Osteocyte (in vitro differentiated cells): ENCODE measurements around the gene ST7. TPM values are rescaled to one million over a fixed set of nuclear protein-coding genes. Genes with fewer than 3 reads are reported as not detected.

Experiments used
- DNase-seq: peaks from one replicate; pipeline ENCODE4 v3.0.0; 2021; ENCODE audit warnings: mixed read lengths; ENCODE audit not compliant: unreplicated experiment; ENCODE audit errors: extremely low spot score
- H3K27ac Mint-ChIP-seq: one replicate; pipeline ENCODE4 v1.8.0; 2021; ENCODE audit warnings: mild to moderate bottlenecking, mixed read lengths; ENCODE audit not compliant: unreplicated experiment
- H3K27me3 Mint-ChIP-seq: one replicate; pipeline ENCODE4 v1.8.0; 2021; ENCODE audit warnings: mixed read lengths; ENCODE audit not compliant: unreplicated experiment
- H3K36me3 Mint-ChIP-seq: one replicate; pipeline ENCODE4 v1.8.0; 2021; ENCODE audit warnings: mixed read lengths; ENCODE audit not compliant: unreplicated experiment
- H3K4me1 Mint-ChIP-seq: one replicate; pipeline ENCODE4 v1.8.0; 2021; ENCODE audit warnings: mixed read lengths; ENCODE audit not compliant: unreplicated experiment
- H3K4me3 Mint-ChIP-seq: one replicate; pipeline ENCODE4 v1.8.0; 2021; ENCODE audit warnings: mild to moderate bottlenecking, moderate library complexity, mixed read lengths; ENCODE audit not compliant: unreplicated experiment
- H3K9me3 Mint-ChIP-seq: one replicate; pipeline ENCODE4 v1.8.0; 2021; ENCODE audit warnings: mixed read lengths; ENCODE audit not compliant: unreplicated experiment
- CTCF ChIP-seq: fragments of 200-600 bp; sonication (generic); IDR thresholded peaks from 2 replicates; pipeline ENCODE4 v1.5.0; 2021; ENCODE audit warnings: antibody characterized with exemption, mild to moderate bottlenecking, moderate library complexity
- total RNA-seq: library from RNA; stranded (reverse); gene quantifications from 2 replicates; pipeline ENCODE4 v1.2.1, GENCODE V29; 2021

Gene ST7
- total RNA-seq, 1 donor from 2014 or later = 68.5 TPM

- Mint-ChIP-seq H3K36me3 (peaks cover 43% of the 10 kb centered on the region), H3K4me3 (no peak overlapping the region), H3K4me1 (peaks cover 27% of the 10 kb centered on the region), H3K27me3 (no peaks in the 10 kb centered on the region), H3K9me3 (no peaks in the 10 kb centered on the region), H3K27ac (peak overlapping the region; percentile 2)
- DNase-seq = no peak
- TF ChIP-seq CTCF = no peak
Observed at GRCh38 chr7:117210397-117210796, 257.1 kb downstream of the ST7 start.

- peak overlapping the region; percentile 66 for H3K27ac Mint-ChIP-seq
- TF ChIP-seq CTCF = no peak
- peaks cover 48% of the 10 kb centered on the region for H3K36me3 Mint-ChIP-seq
- DNase-seq = no peak
- H3K27me3 Mint-ChIP-seq = no peaks in the 10 kb centered on the region
- H3K4me1 Mint-ChIP-seq = peaks cover 32% of the 10 kb centered on the region
- H3K4me3 Mint-ChIP-seq = no peak overlapping the region
- H3K9me3 Mint-ChIP-seq = no peaks in the 10 kb centered on the region
Observed at GRCh38 chr7:117210908-117211307, 257.6 kb downstream of the ST7 start.

GRCh38 chr7:117211614-117212013, 258.3 kb downstream of the ST7 start:
- TF ChIP-seq CTCF = no peak
- DNase-seq = no peak
- Mint-ChIP-seq H3K36me3 (peaks cover 46% of the 10 kb centered on the region), H3K4me3 (no peak overlapping the region), H3K4me1 (peaks cover 39% of the 10 kb centered on the region), H3K9me3 (no peaks in the 10 kb centered on the region), H3K27ac (no peak overlapping the region), H3K27me3 (no peaks in the 10 kb centered on the region)

GRCh38 chr7:117212969-117213877, 259.9 kb downstream of the ST7 start:
- peak; percentile 87 for DNase-seq
- Mint-ChIP-seq H3K4me1 (peaks cover 55% of the 10 kb centered on the region), H3K4me3 (no peak overlapping the region), H3K27ac (peak overlapping the region; percentile 40), H3K27me3 (no peaks in the 10 kb centered on the region), H3K36me3 (peaks cover 37% of the 10 kb centered on the region), H3K9me3 (no peaks in the 10 kb centered on the region)
- TF ChIP-seq CTCF = peak; percentile 95

GRCh38 chr7:117216010-117216409, 262.7 kb downstream of the ST7 start:
- Mint-ChIP-seq H3K4me1 (peaks cover 67% of the 10 kb centered on the region), H3K36me3 (peaks cover 32% of the 10 kb centered on the region), H3K27me3 (no peaks in the 10 kb centered on the region), H3K27ac (peak overlapping the region; percentile 89), H3K9me3 (no peaks in the 10 kb centered on the region), H3K4me3 (no peak overlapping the region)
- TF ChIP-seq CTCF = no peak
- no peak for DNase-seq
